NOMO-1 treated with dmso at 0.1 percent for 144 hours (cell line): Measurements from ENCODE around the gene IGSF21.

Source experiments
- DNase-seq: peaks from one replicate; lab custom pipeline; 2025; ENCODE audit not compliant: unreplicated experiment; lab: John Stamatoyannopoulos, UW

The IGSF21 gene

GRCh38 chr1:18323259-18323658, 215.7 kb downstream of the IGSF21 start:
- no peak for DNase-seq

- no peak for DNase-seq
Observed at GRCh38 chr1:18324246-18324645, 216.6 kb downstream of the IGSF21 start.

- no peak for DNase-seq
Observed at GRCh38 chr1:18325136-18325535, 217.5 kb downstream of the IGSF21 start.

- DNase-seq: no peak
Observed at GRCh38 chr1:18326211-18326897, 218.8 kb downstream of the IGSF21 start.

- no peak for DNase-seq
Observed at GRCh38 chr1:18327650-18328049, 220.1 kb downstream of the IGSF21 start.

- no peak for DNase-seq
Observed at GRCh38 chr1:18328803-18329202, 221.2 kb downstream of the IGSF21 start.

GRCh38 chr1:18329469-18330253, 222.1 kb downstream of the IGSF21 start:
- no peak for DNase-seq

- DNase-seq: no peak
Observed at GRCh38 chr1:18332576-18332975, 225.0 kb downstream of the IGSF21 start.

GRCh38 chr1:18333220-18333619, 225.6 kb downstream of the IGSF21 start:
- no peak for DNase-seq

- no peak for DNase-seq
Observed at GRCh38 chr1:18336801-18337200, 229.2 kb downstream of the IGSF21 start.

- no peak for DNase-seq
Observed at GRCh38 chr1:18337757-18338156, 230.2 kb downstream of the IGSF21 start.

GRCh38 chr1:18339161-18339560, 231.6 kb downstream of the IGSF21 start:
- DNase-seq: no peak

GRCh38 chr1:18340158-18340764, 232.7 kb downstream of the IGSF21 start:
- no peak for DNase-seq

GRCh38 chr1:18340787-18341186, 233.2 kb downstream of the IGSF21 start:
- DNase-seq: no peak

- DNase-seq: no peak
Observed at GRCh38 chr1:18341291-18342069, 233.9 kb downstream of the IGSF21 start.

GRCh38 chr1:18342744-18343143, 235.1 kb downstream of the IGSF21 start:
- DNase-seq: no peak

GRCh38 chr1:18343581-18343980, 236.0 kb downstream of the IGSF21 start:
- no peak for DNase-seq

GRCh38 chr1:18344755-18345154, 237.2 kb downstream of the IGSF21 start:
- DNase-seq: no peak

- DNase-seq: no peak
Observed at GRCh38 chr1:18347559-18347958, 240.0 kb downstream of the IGSF21 start.

- no peak for DNase-seq
Observed at GRCh38 chr1:18348354-18348753, 240.8 kb downstream of the IGSF21 start.

GRCh38 chr1:18350747-18351146, 243.1 kb downstream of the IGSF21 start:
- no peak for DNase-seq
